AG09309 (cell line): ENCODE measurements around the gene HUNK.

Experiments
- DNase-seq: peaks from one replicate; pipeline ENCODE4 v3.0.0-alpha.2; 2010; ENCODE audit warnings: low read depth
- H3K4me3 ChIP-seq: 2 replicates; pipeline ENCODE4 v1.5.1; 2011; ENCODE audit warnings: mild to moderate bottlenecking, low read depth, low read length, moderate library complexity; ENCODE audit not compliant: control insufficient read depth
- TF ChIP-seq, protein P1 (sequence below): IDR thresholded peaks from 2 replicates; pipeline ENCODE4 v1.5.1; 2011; ENCODE audit warnings: mild to moderate bottlenecking, low read depth, low read length, inconsistent platforms; ENCODE audit not compliant: insufficient read depth, control insufficient read depth; ENCODE audit errors: missing control alignments

Gene HUNK

DNA sequence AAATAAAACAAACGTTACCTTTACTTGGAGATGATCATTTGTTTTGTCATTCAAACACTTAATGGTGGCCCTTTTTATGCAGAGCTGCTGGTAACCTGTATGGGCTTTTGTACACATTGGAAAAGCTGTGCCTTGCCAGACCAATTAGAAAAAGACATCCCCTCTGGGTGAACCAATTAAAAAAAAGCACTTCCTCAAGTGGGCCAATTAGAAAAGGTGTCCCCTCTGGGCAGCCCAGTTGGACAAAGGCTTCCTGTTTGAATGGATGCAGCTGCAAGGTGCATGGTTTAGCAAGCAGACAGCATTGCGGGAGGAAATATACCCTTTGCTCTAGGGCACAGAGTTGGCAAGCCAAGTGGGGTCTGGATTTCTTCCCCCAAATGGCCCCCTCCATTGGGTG, 21.6 kb downstream of the HUNK start:
- DNase-seq = no peak
- TF ChIP-seq, protein P1, sequence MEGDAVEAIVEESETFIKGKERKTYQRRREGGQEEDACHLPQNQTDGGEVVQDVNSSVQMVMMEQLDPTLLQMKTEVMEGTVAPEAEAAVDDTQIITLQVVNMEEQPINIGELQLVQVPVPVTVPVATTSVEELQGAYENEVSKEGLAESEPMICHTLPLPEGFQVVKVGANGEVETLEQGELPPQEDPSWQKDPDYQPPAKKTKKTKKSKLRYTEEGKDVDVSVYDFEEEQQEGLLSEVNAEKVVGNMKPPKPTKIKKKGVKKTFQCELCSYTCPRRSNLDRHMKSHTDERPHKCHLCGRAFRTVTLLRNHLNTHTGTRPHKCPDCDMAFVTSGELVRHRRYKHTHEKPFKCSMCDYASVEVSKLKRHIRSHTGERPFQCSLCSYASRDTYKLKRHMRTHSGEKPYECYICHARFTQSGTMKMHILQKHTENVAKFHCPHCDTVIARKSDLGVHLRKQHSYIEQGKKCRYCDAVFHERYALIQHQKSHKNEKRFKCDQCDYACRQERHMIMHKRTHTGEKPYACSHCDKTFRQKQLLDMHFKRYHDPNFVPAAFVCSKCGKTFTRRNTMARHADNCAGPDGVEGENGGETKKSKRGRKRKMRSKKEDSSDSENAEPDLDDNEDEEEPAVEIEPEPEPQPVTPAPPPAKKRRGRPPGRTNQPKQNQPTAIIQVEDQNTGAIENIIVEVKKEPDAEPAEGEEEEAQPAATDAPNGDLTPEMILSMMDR = no peak

DNA sequence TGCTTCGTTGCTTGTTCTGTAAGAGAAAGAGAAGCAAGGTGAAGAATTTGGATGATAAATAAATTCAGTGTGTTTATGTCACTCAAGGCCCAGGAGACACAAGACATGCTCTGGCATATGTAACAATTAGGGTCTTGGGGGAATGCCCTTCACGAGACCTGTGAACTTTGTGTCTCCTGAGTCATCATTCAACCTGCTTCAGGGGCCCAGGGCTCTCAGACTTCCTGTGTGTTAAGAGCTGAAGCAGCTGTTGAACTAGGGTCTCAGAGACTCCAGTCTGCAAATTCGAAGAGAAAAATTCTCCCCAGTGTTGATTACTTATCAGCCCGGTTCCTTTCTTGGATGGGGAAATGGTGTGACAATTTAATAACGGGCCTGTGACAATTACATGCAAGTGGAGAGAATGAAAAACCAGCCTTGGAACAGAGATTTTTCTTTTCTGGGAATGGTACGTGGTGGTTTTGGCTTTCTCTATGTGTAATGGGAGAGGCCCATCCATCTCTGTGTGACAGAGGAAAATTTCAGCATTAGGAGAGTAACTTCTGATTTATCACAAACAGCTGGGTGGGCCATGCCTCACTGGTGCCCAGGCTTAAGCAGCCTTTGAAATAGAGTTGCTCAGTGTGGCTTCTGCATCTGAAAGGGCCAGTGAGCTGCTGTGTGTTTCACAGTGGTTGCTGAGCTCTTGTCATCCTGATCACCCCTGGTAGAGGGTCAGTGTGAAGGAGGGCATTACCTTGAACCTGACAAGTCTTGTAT, 22.4 kb downstream of the HUNK start:
- DNase-seq = no peak
- H3K4me3 ChIP-seq = no peak overlapping the region
- TF ChIP-seq, protein P1 = no peak

More for the DNA sequence above, 21.6 kb downstream of the HUNK start:
- no peak overlapping the region for H3K4me3 ChIP-seq

- TF ChIP-seq, protein P1 = no peak
- H3K4me3 ChIP-seq = no peak overlapping the region
- no peak for DNase-seq
Measured at GRCh38 chr21:31896019-31896418, 23.2 kb downstream of the HUNK start.

DNA sequence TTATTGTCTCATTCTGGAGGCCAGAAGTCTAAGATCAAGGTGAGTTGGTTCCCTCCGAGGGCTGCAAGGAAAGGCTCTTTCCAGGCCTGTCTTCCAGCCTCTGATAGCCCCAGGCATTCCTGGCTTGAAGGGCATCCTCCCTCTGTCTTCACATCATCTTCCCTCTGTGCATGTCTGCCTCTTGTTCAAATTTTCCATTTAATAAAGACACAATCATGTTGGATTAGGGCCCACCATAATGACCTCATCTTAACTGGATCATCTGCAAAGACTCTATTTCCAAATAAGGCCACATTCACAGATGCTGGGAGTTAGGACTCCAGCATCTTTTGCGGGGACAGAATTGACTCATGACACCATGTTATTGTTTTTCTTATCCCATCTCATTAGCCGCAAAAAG, 24.5 kb downstream of the HUNK start:
- TF ChIP-seq, protein P1 = no peak

DNA sequence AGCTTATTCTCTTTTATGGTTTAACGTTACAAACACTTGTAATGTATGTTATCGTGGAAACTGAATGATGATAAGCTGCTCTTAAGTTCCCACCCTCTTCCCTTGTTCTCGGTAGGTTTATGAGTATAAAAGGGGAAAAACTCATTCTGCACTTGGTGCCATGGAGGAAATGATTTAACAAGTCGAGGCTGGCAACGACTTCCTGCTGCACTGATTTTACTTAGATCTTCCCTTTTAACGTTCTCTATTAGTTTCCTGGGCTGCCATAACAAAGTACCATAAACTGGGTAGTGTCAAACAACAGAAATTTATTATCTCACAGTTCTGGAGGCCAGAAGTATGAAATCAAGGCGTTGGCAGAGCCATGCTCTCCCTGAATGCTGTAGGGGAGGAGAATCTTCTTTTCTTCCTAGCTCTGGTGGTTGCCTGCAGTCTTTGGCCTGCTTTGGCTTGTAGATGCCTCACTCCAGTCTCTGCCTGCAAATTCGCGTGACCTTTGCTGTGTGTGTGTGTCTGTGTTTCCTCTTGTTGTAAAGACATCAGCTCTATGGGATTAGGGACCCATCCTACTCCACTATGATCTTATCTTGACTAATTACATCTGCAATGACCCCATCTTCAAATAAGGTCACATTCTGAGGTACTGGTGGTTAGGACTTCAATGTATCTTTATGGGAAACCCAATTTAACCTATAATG, 26.3 kb downstream of the HUNK start:
- H3K4me3 ChIP-seq = no peak overlapping the region
- TF ChIP-seq, protein P1 = no peak
- no peak for DNase-seq

More for the DNA sequence above, 24.5 kb downstream of the HUNK start:
- DNase-seq = no peak
- H3K4me3 ChIP-seq = no peak overlapping the region

GRCh38 chr21:31900121-31900895, 27.5 kb downstream of the HUNK start:
- TF ChIP-seq, protein P1 = no peak
- H3K4me3 ChIP-seq = no peak overlapping the region
- DNase-seq = no peak
